ENCODE data around the gene SPTB.

Gene SPTB

DNA sequence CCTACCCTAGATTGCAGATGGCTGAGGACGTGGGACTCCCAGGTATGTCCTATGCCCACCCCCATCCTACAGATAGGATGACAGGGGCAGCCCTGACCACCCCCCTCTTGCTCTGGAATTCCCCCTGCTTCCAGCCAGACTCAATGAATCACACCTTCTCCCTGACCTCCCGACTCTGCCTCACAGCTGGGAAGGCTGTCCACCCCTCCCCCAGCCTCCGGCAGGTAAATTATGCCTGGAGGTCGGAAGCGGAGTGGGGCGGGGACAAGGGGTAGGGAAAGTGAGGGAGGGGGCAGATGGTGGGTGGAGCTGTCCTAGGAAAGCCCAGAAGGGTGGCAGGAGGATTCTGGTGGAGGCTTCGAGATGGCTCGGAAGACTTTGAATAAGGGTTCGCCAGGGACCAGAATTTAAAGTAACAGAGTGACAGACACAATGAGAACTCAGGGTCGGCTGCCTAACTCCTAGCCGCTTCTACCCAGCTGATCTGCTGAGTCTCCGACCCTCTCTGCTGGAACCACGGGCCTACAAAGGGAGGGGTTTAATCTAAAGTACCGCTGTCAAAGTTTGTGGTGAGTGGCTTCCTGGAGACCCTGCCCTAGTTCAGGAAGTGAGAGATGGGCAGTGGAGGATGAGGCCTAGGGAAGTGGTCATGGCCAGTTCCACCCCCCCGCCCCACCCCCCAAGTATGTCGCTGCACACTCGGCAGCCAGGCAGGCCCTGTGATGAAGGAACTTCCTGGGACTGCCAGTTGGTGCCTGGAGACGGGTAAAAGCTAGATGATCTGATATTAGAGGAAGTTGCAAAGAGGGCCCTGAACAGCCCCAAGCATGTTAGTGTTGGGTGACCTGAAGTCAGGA lies 171.3 kb downstream of the SPTB start:
- in situ Hi-C loops (cut with HindIII; ENCODE audit: low sequenced_read_pairs) = no loop called here
- DNase-seq (ENCODE audit: low read depth, low spot score) = no peak
- no peak overlapping the region for H3K4me3 ChIP-seq (ENCODE audit: low read depth, low read length)
- TF ChIP-seq CTCF (IDR thresholded peaks at IDR 0.05; ENCODE audit: low read depth, low read length) = no peak

DNA sequence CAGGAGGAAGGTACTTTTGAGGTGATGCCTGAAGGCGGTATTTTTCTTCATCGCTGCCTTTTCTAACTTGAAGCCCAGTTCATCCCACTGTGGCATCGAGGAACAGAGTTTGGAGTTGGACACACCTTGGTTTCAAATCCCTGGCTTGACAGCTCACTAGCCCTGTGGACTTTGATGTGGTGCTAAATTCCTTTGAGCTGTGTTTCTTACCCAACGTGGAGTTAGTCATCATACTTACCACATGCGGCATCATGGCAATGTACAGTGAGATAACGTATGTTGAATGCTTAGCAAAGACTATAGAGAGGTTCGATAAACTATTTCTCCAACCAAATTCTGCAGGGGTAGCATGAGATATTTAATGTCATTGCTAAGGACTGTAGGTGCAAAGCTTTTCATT lies 172.0 kb downstream of the SPTB start:
- no peak overlapping the region for H3K4me3 ChIP-seq (ENCODE audit: low read depth, low read length)
- DNase-seq (ENCODE audit: low read depth, low spot score) = peak; percentile 78
- in situ Hi-C loops (cut with HindIII; ENCODE audit: low sequenced_read_pairs) = no loop called here

GRCh38 chr14:64706593-64707193 lies 173.0 kb downstream of the SPTB start:
- DNase-seq (ENCODE audit: low read depth, low spot score) = no peak
- in situ Hi-C loops (cut with HindIII; ENCODE audit: low sequenced_read_pairs) = no loop called here
- no peak overlapping the region for H3K4me3 ChIP-seq (ENCODE audit: low read depth, low read length)
- TF ChIP-seq CTCF (IDR thresholded peaks at IDR 0.05; ENCODE audit: low read depth, low read length) = no peak

More for the DNA sequence above, 172.0 kb downstream of the SPTB start:
- no peak for TF ChIP-seq CTCF (IDR thresholded peaks at IDR 0.05; ENCODE audit: low read depth, low read length)

DNA sequence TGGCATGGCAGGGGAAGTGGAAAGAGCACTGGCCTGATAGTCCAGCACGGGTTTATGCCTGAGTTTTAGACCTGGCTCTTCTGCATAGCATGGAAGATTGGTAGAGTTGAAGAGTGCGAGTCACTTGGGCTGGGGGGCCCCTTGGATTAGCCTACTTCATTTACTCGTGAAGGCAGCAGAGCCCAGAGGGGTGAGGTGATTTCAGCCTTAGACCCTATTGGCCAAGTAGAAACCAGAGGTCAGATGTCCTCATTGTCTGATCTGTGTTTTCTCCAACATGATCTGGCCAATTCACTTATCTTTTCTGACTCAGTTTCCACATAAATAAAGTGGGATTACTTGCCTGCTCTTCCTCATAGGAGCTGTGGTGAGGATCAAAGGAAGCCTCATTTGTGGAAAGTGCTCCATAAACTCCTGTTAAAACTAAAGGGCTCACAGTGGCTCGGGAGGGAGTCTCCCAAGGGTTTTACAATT lies 173.6 kb downstream of the SPTB start:
- DNase-seq (ENCODE audit: low read depth, low spot score) = no peak
- TF ChIP-seq CTCF (IDR thresholded peaks at IDR 0.05; ENCODE audit: low read depth, low read length) = no peak
- in situ Hi-C loops (cut with HindIII; ENCODE audit: low sequenced_read_pairs) = no loop called here
- no peak overlapping the region for H3K4me3 ChIP-seq (ENCODE audit: low read depth, low read length)

GRCh38 chr14:64705381-64706118 lies 174.2 kb downstream of the SPTB start:
- no peak for TF ChIP-seq CTCF (IDR thresholded peaks at IDR 0.05; ENCODE audit: low read depth, low read length)
- in situ Hi-C loops (cut with HindIII; ENCODE audit: low sequenced_read_pairs) = no loop called here
- DNase-seq (ENCODE audit: low read depth, low spot score) = no peak
- peak overlapping the region; percentile 63 for H3K4me3 ChIP-seq (ENCODE audit: low read depth, low read length)

GRCh38 chr14:64704743-64705380 lies 174.8 kb downstream of the SPTB start:
- peak overlapping the region; percentile 63 for H3K4me3 ChIP-seq (ENCODE audit: low read depth, low read length)
- DNase-seq (ENCODE audit: low read depth, low spot score) = no peak
- in situ Hi-C loops (cut with HindIII; ENCODE audit: low sequenced_read_pairs) = no loop called here
- no peak for TF ChIP-seq CTCF (IDR thresholded peaks at IDR 0.05; ENCODE audit: low read depth, low read length)

All from astrocyte of the spinal cord (primary cell).